Psoas muscle (tissue), 8 donors: ENCODE measurements around the gene PPP6R3. TPM values are rescaled to one million over a fixed set of nuclear protein-coding genes. Genes with fewer than 3 reads are reported as not detected.

Source experiments
- ATAC-seq, 4 donors: fragments of 200-7000 bp; cut with Tn5 transposase; one replicate each; pipeline ENCODE4 v1.9.1; 2020; ENCODE audit warnings: moderate library complexity in 3 of 4, mild to moderate bottlenecking in 2 of 4
- DNase-seq, 2 donors: peaks; one replicate each; pipeline ENCODE4 v3.0.0-alpha.2; 2020
- H3K27ac ChIP-seq: fragments of 200-600 bp; one replicate; pipeline ENCODE4 v1.8.0; 2022
- H3K27me3 ChIP-seq, 3 donors: fragments of 200-600 bp in 1 of 3; one replicate each; pipeline versions ENCODE4 v1.6.1 to v1.8.0; 2013 to 2022; ENCODE audit warnings: low read length in 2 of 3, mild to moderate bottlenecking in 2 of 3, moderate library complexity in 1 of 3; ENCODE audit not compliant: insufficient read depth in 3 of 3
- H3K36me3 ChIP-seq, 2 donors: fragments of 200-600 bp in 1 of 2; one replicate each; pipeline versions ENCODE4 v1.6.1 to v1.8.0; 2013 to 2022; ENCODE audit warnings: low read depth in 1 of 2, mild to moderate bottlenecking in 1 of 2, moderate library complexity in 1 of 2; ENCODE audit not compliant: insufficient read depth in 1 of 2
- H3K4me1 ChIP-seq: fragments of 200-600 bp; one replicate; pipeline ENCODE4 v1.8.0; 2022
- H3K4me3 ChIP-seq: fragments of 200-600 bp; one replicate; pipeline ENCODE4 v1.8.0; 2022; ENCODE audit warnings: mild to moderate bottlenecking
- H3K9me3 ChIP-seq: fragments of 200-600 bp; one replicate; pipeline ENCODE4 v1.8.0; 2022
- WGBS, 3 donors: extraction: QIAGEN DNeasy Blood & Tissue Kit; methylation state at CpG; one replicate each; pipeline versions ENCODE4 v1.1.6 to v1.1.7; 2013; 5-methylcytosine and 5-hydroxymethylcytosine counted together
- intact Hi-C, 2 donors: fragments of 100-400 bp; cut with DNase I; formaldehyde crosslinking; loops; one replicate each; pipeline versions ENCODE4 v1.11.0 to v1.14.2; 2022
- polyA plus RNA-seq, 3 donors: library from polyadenylated mRNA; stranded (reverse); fragments of 200-250 nt; gene quantifications; one replicate each; pipeline ENCODE4 v1.2.3, GENCODE V29; 2013
- total RNA-seq, 4 donors: library from RNA; stranded (reverse); fragmentation: NEBNext Ultra II Directional in 2 of 4; extraction: Animal tissue kit (Norgen Biotek cat#: 25700) in 2 of 4; gene quantifications; one replicate each; pipeline versions ENCODE4 v1.2.1 to v1.2.4, GENCODE V29; 2021 to 2023
- TF ChIP-seq, protein P1 (sequence below): fragments of 200-600 bp; IDR thresholded peaks from one replicate; pipeline ENCODE4 v1.8.0; 2022; ENCODE audit warnings: antibody characterized with exemption
- donor health status: healthy with polysubstance abuse.
- donor health status: DM: no; HTN: no; CAD: no; lungs with moderate emphysema.
- donor health status: Bipolar disorder and iron deficiency.
- donor health status: healthy.
- donor health status: DM: yes; HTN: yes; CAD: no.
- donor health status: DM: no; HTN: no; CAD: no.
- donor health status: DM: no; HTN: no; CAD: no.
- donor health status: DM: yes; HTN: yes; CAD: no.

PPP6R3 gene
- total and polyA plus RNA-seq, 7 donors = 19.7 to 102 (median 58.8) TPM

DNA sequence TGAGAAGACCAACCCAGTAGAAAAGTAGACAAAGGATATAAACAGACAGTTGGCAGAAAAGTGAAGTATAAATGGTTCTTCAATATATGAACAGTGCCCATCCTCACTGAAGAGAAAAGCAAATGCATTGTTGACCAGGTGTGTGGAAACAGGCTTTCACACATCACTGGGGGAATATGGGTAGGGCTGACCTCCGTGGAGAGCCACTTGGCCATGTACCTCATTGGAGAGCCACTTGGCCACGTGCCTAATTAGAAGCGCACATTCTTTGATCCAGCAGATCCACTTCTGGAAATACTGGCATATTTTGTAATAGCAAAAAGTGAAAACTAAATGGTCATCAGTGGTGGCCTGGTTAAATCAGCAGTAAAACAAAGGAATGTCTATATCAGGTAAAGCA lies 43.2 kb downstream of the PPP6R3 start:
- 33 to 43% (median 37%) methylated on average over 3 of the region's 3 CpGs for WGBS, 3 donors
- no peaks in the 10 kb centered on the region for H3K27me3 ChIP-seq
- peak overlapping the region; percentile 60 for H3K27ac ChIP-seq
- peaks cover 98% of the 10 kb centered on the region for H3K4me1 ChIP-seq
- ATAC-seq (no peak), DNase-seq (no peak)
- TF ChIP-seq, protein P1, sequence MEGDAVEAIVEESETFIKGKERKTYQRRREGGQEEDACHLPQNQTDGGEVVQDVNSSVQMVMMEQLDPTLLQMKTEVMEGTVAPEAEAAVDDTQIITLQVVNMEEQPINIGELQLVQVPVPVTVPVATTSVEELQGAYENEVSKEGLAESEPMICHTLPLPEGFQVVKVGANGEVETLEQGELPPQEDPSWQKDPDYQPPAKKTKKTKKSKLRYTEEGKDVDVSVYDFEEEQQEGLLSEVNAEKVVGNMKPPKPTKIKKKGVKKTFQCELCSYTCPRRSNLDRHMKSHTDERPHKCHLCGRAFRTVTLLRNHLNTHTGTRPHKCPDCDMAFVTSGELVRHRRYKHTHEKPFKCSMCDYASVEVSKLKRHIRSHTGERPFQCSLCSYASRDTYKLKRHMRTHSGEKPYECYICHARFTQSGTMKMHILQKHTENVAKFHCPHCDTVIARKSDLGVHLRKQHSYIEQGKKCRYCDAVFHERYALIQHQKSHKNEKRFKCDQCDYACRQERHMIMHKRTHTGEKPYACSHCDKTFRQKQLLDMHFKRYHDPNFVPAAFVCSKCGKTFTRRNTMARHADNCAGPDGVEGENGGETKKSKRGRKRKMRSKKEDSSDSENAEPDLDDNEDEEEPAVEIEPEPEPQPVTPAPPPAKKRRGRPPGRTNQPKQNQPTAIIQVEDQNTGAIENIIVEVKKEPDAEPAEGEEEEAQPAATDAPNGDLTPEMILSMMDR = no peak
- intact Hi-C loops = loop anchor here in 1 of 2 donors (5.0 kb wide), 1 partner anchor 34 kb away; no protein-coding TSS in a partner anchor
- no peaks in the 10 kb centered on the region for H3K9me3 ChIP-seq
- no peaks in the 10 kb centered on the region for H3K36me3 ChIP-seq
- H3K4me3 ChIP-seq = no peak overlapping the region

DNA sequence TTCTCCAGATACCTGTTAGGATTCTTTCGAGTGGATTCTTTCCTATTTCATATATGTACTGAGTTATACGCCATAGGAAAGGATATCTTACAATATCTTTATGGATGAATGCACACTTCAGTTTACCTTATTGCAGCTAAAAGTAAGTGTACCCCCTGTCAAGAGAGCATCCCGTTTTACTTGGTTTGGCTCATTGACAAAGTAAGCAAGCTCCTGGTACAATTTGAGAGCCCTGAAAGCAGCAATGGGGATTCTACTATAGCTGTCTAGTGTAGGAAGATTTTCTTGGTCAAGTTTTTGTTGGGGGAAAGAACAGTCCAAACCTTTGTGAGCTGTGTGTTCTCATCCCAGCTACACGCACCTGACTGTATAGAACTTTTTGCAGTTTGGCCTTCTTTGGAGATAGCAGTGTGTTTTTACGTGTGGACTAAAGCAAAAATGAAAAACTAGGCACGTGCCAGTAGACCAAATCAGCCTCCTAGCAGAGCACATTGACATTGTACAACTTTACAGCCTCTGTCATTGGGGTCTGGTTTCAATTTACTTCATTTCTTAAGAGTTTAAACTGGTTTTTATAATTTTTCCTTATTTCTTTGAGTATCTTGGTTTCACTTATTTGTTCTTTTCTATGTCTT lies 44.0 kb downstream of the PPP6R3 start:
- Histone ChIP-seq H3K4me1 (peaks cover 97% of the 10 kb centered on the region), H3K27me3 (no peaks in the 10 kb centered on the region), H3K27ac (peak overlapping the region; percentile 60), H3K9me3 (no peaks in the 10 kb centered on the region), H3K36me3 (no peaks in the 10 kb centered on the region), H3K4me3 (no peak overlapping the region)
- ATAC-seq (peak in 1 of 4 donors; percentile 14), DNase-seq (no peak)
- intact Hi-C loops = loop anchor here in 1 of 2 donors (5.0 kb wide), 1 partner anchor 33 kb away; no protein-coding TSS in a partner anchor
- WGBS, 3 donors = 47 to 62% (median 48%) methylated on average over 6 of the region's 6 CpGs
- TF ChIP-seq, protein P1 = no peak

DNA sequence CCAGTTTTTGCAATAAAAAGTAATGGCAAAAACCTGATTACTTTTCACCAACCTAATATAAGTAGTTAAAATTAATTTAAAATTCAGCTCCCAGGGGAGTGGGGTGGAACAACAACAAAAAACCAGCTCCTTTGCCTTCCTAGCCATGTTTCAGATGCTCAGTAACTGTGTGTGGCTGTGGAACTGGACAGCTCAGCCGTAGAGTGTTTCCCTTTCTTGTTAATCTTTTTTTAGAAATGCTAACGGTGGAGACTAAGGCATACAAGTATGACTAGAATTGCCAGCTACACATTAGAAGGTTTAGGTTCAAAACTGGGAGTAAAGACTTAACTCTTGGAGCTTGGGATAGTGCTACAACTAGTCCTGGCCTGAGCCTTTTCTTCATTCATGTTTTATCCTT lies 45.0 kb downstream of the PPP6R3 start:
- H3K27me3 ChIP-seq = no peaks in the 10 kb centered on the region
- DNase-seq (no peak), ATAC-seq (peak in 3 of 4 donors; percentile 47 to 66 (median 65))
- intact Hi-C loops = no loop called here
- H3K4me1 ChIP-seq = peaks cover 87% of the 10 kb centered on the region
- no peak overlapping the region for H3K4me3 ChIP-seq
- no peaks in the 10 kb centered on the region for H3K36me3 ChIP-seq
- 1 to 3% (median 2%) methylated on average over 2 of the region's 2 CpGs for WGBS, 3 donors
- H3K9me3 ChIP-seq = no peaks in the 10 kb centered on the region
- TF ChIP-seq, protein P1 = no peak
- peak overlapping the region; percentile 60 for H3K27ac ChIP-seq

DNA sequence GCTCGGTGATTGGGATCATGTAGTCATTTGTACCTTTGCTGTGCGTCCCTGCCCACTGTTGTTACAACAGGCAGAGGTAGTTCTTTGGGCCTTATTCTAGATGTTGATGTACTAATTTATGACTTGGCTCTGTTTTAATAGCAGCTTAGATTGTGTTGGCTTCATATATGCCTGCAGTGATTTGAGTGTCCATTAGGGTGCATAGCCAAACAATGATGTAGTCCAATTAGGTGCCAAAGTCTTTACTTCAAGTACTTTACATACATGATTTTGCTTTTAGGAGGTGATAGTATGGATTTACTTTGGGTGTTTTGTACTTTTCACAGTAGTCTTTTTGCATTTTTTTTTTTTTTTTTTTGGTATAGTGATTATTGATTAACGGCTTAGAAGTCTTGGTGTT lies 46.4 kb downstream of the PPP6R3 start:
- intact Hi-C loops = no loop called here
- DNase-seq = no peak
- H3K4me3 ChIP-seq = peak overlapping the region; percentile 12
- TF ChIP-seq, protein P1 = no peak
- WGBS, 3 donors = 55 to 68% (median 61%) methylated on average over 3 of the region's 3 CpGs
- no peaks in the 10 kb centered on the region for H3K9me3 ChIP-seq
- peak in 2 of 4 donors; percentile 51 to 60 for ATAC-seq
- no peaks in the 10 kb centered on the region for H3K27me3 ChIP-seq
- H3K27ac ChIP-seq = peak overlapping the region; percentile 32
- H3K36me3 ChIP-seq = no peaks in the 10 kb centered on the region
- peaks cover 81% of the 10 kb centered on the region for H3K4me1 ChIP-seq
